Iris pigment epithelial cell (primary cell): ENCODE results near the gene MRPL23.

Experiments
- DNase-seq: peaks from one replicate; pipeline ENCODE4 v3.0.0-alpha.2; 2011; ENCODE audit warnings: low read depth

MRPL23 gene

GRCh38 chr11:1953489-1954266, 6.5 kb downstream of the MRPL23 start:
- DNase-seq: no peak

GRCh38 chr11:1958367-1958766, 11.2 kb downstream of the MRPL23 start:
- DNase-seq: no peak

- no peak for DNase-seq
Observed at GRCh38 chr11:1959786-1960185, 12.7 kb downstream of the MRPL23 start.

- DNase-seq: no peak
Observed at GRCh38 chr11:1963864-1964263, 16.7 kb downstream of the MRPL23 start.

- DNase-seq: no peak
Observed at GRCh38 chr11:1964348-1964747, 17.2 kb downstream of the MRPL23 start.

- DNase-seq: no peak
Observed at GRCh38 chr11:1964955-1965354, 17.8 kb downstream of the MRPL23 start.

GRCh38 chr11:1966531-1966930, 19.4 kb downstream of the MRPL23 start:
- no peak for DNase-seq

GRCh38 chr11:1967641-1968225, 20.6 kb downstream of the MRPL23 start:
- no peak for DNase-seq

GRCh38 chr11:1968454-1969002, 21.4 kb downstream of the MRPL23 start:
- no peak for DNase-seq

GRCh38 chr11:1969035-1969434, 21.9 kb downstream of the MRPL23 start:
- DNase-seq: no peak

- no peak for DNase-seq
Observed at GRCh38 chr11:1969776-1970175, 22.6 kb downstream of the MRPL23 start.

- no peak for DNase-seq
Observed at GRCh38 chr11:1970956-1971355, 23.8 kb downstream of the MRPL23 start.

GRCh38 chr11:1975185-1975584, 28.1 kb downstream of the MRPL23 start:
- DNase-seq: no peak

GRCh38 chr11:1978720-1979473, 31.8 kb downstream of the MRPL23 start:
- no peak for DNase-seq

- DNase-seq: no peak
Observed at GRCh38 chr11:1979607-1980006, 32.5 kb downstream of the MRPL23 start.

GRCh38 chr11:1982873-1983600, 35.9 kb downstream of the MRPL23 start:
- DNase-seq: no peak

GRCh38 chr11:1983601-1983961, 36.4 kb downstream of the MRPL23 start:
- DNase-seq: no peak

- DNase-seq: no peak
Observed at GRCh38 chr11:1987024-1987423, 39.9 kb downstream of the MRPL23 start.

- no peak for DNase-seq
Observed at GRCh38 chr11:1988174-1988573, 41.0 kb downstream of the MRPL23 start.

- DNase-seq: no peak
Observed at GRCh38 chr11:1988667-1989317, 41.7 kb downstream of the MRPL23 start.

GRCh38 chr11:1989953-1990352, 42.8 kb downstream of the MRPL23 start:
- DNase-seq: no peak
